ENCODE results near the gene SLC43A2. TPM values are rescaled to one million over a fixed set of nuclear protein-coding genes. Genes with fewer than 3 reads are reported as not detected.
A peak's percentile ranks its signal among the peaks of the same experiment; 100 is the strongest.
"Not testable (repeated sequence)": the region's sequence is repeated elsewhere in the genome, so short reads cannot be mapped to it uniquely, and the experiment has no call there.

SLC43A2 gene
- polyA plus RNA-seq, 3 donors from 2014 or later, result 3.6 to 8.3 (median 4.5) TPM

- no peak overlapping the region for H3K4me3 Mint-ChIP-seq
- H3K27ac Mint-ChIP-seq, result peak overlapping the region in 1 of 6 donors; percentile 12
- H3K36me3 Mint-ChIP-seq, result no peaks in the 10 kb centered on the region
- H3K9me3 Mint-ChIP-seq, result no peaks in the 10 kb centered on the region
- peaks cover 0 to 4% (median 2%) of the 10 kb centered on the region in 3 donors for H3K27me3 Mint-ChIP-seq (ENCODE audit: low read depth in 3 of 3)
- no peak for DNase-seq
- H3K4me1 Mint-ChIP-seq, result peaks cover 0 to 2% of the 10 kb centered on the region in 2 donors
Observed at GRCh38 chr17:1578029-1578428, 50.6 kb downstream of the SLC43A2 start.

- Mint-ChIP-seq H3K4me1 (peaks cover 0 to 2% of the 10 kb centered on the region in 2 donors), H3K36me3 (no peaks in the 10 kb centered on the region), H3K9me3 (no peaks in the 10 kb centered on the region), H3K27me3 (ENCODE audit: low read depth in 3 of 3) (peaks cover 0 to 5% (median 2%) of the 10 kb centered on the region in 3 donors), H3K27ac (no peak overlapping the region), H3K4me3 (no peak overlapping the region)
- no peak for DNase-seq
Observed at GRCh38 chr17:1577583-1578013, 51.0 kb downstream of the SLC43A2 start.

- H3K27me3 Mint-ChIP-seq (ENCODE audit: low read depth in 3 of 3), result peaks cover 0 to 7% (median 2%) of the 10 kb centered on the region in 3 donors
- H3K4me3 Mint-ChIP-seq, result no peak overlapping the region
- H3K36me3 Mint-ChIP-seq, result no peaks in the 10 kb centered on the region
- DNase-seq, result no peak
- no peaks in the 10 kb centered on the region for H3K9me3 Mint-ChIP-seq
- peaks cover 0 to 2% of the 10 kb centered on the region in 2 donors for H3K4me1 Mint-ChIP-seq
- peak overlapping the region in 1 of 6 donors; percentile 42 for H3K27ac Mint-ChIP-seq
Observed at GRCh38 chr17:1577182-1577581, 51.5 kb downstream of the SLC43A2 start.

GRCh38 chr17:1576500-1576899 is 52.1 kb downstream of the SLC43A2 start:
- Mint-ChIP-seq H3K4me3 (no peak overlapping the region), H3K36me3 (no peaks in the 10 kb centered on the region), H3K27ac (no peak overlapping the region), H3K9me3 (no peaks in the 10 kb centered on the region), H3K27me3 (ENCODE audit: low read depth in 3 of 3) (peaks cover 0 to 7% (median 2%) of the 10 kb centered on the region in 3 donors), H3K4me1 (peaks cover 0 to 2% of the 10 kb centered on the region in 2 donors)
- no peak for DNase-seq

GRCh38 chr17:1574697-1575471 is 53.8 kb downstream of the SLC43A2 start:
- no peak overlapping the region for H3K27ac Mint-ChIP-seq
- H3K27me3 Mint-ChIP-seq (ENCODE audit: low read depth in 3 of 3), result peaks cover 0 to 6% (median 2%) of the 10 kb centered on the region in 3 donors
- H3K36me3 Mint-ChIP-seq, result no peaks in the 10 kb centered on the region
- DNase-seq, result no peak
- no peaks in the 10 kb centered on the region for H3K9me3 Mint-ChIP-seq
- H3K4me3 Mint-ChIP-seq, result no peak overlapping the region
- H3K4me1 Mint-ChIP-seq, result peaks cover 0 to 2% of the 10 kb centered on the region in 2 donors

- peaks cover 0 to 6% (median 2%) of the 10 kb centered on the region in 3 donors for H3K27me3 Mint-ChIP-seq (ENCODE audit: low read depth in 3 of 3)
- no peaks in the 10 kb centered on the region for H3K36me3 Mint-ChIP-seq
- DNase-seq, result peak; percentile 63 to 70 (median 66)
- no peaks in the 10 kb centered on the region for H3K9me3 Mint-ChIP-seq
- peaks cover 0 to 2% of the 10 kb centered on the region in 2 donors for H3K4me1 Mint-ChIP-seq
- H3K4me3 Mint-ChIP-seq, result no peak overlapping the region
- H3K27ac Mint-ChIP-seq, result no peak overlapping the region
Observed at GRCh38 chr17:1573932-1574696, 54.5 kb downstream of the SLC43A2 start.

- not testable (repeated sequence) for H3K27ac Mint-ChIP-seq; H3K4me1 Mint-ChIP-seq; H3K4me3 Mint-ChIP-seq; DNase-seq; H3K36me3 Mint-ChIP-seq; H3K27me3 Mint-ChIP-seq (ENCODE audit: low read depth in 3 of 3); H3K9me3 Mint-ChIP-seq
Observed at GRCh38 chr17:1572646-1573045, 56.0 kb downstream of the SLC43A2 start.

- Mint-ChIP-seq H3K27ac (no peak overlapping the region), H3K4me3 (no peak overlapping the region), H3K27me3 (ENCODE audit: low read depth in 3 of 3) (peaks cover 0 to 6% (median 6%) of the 10 kb centered on the region in 3 donors), H3K4me1 (peaks cover 9 to 14% of the 10 kb centered on the region in 2 donors), H3K9me3 (no peaks in the 10 kb centered on the region), H3K36me3 (no peaks in the 10 kb centered on the region)
- no peak for DNase-seq
Observed at GRCh38 chr17:1571341-1571704, 57.3 kb downstream of the SLC43A2 start.

GRCh38 chr17:1568950-1569810 is 59.5 kb downstream of the SLC43A2 start:
- no peak overlapping the region for H3K27ac Mint-ChIP-seq
- no peak overlapping the region for H3K4me3 Mint-ChIP-seq

GRCh38 chr17:1566505-1567199 is 62.0 kb downstream of the SLC43A2 start:
- H3K36me3 Mint-ChIP-seq, result no peaks in the 10 kb centered on the region
- peak overlapping the region in 4 of 5 donors; percentile 36 to 70 (median 52) for H3K4me3 Mint-ChIP-seq
- no peak for DNase-seq
- peaks cover 20 to 21% of the 10 kb centered on the region in 2 donors for H3K4me1 Mint-ChIP-seq
- H3K27ac Mint-ChIP-seq, result peak overlapping the region in 5 of 6 donors; percentile 32 to 93 (median 77)
- H3K9me3 Mint-ChIP-seq, result no peaks in the 10 kb centered on the region
- H3K27me3 Mint-ChIP-seq (ENCODE audit: low read depth in 3 of 3), result peaks cover 3% of the 10 kb centered on the region in 3 donors

More at GRCh38 chr17:1568950-1569810, 59.5 kb downstream of the SLC43A2 start:
- Mint-ChIP-seq H3K36me3 (no peaks in the 10 kb centered on the region), H3K27me3 (ENCODE audit: low read depth in 3 of 3) (peaks cover 0 to 6% (median 3%) of the 10 kb centered on the region in 3 donors), H3K4me1 (peaks cover 12 to 21% of the 10 kb centered on the region in 2 donors), H3K9me3 (no peaks in the 10 kb centered on the region)
- no peak for DNase-seq

GRCh38 chr17:1565877-1566276 is 62.8 kb downstream of the SLC43A2 start:
- Mint-ChIP-seq H3K27me3 (ENCODE audit: low read depth in 3 of 3) (peaks cover 5 to 7% (median 6%) of the 10 kb centered on the region in 3 donors), H3K4me3 (peak overlapping the region in 1 of 5 donors; percentile 30), H3K9me3 (no peaks in the 10 kb centered on the region), H3K4me1 (peaks cover 27 to 29% of the 10 kb centered on the region in 2 donors), H3K27ac (peak overlapping the region in 3 of 6 donors; percentile 9 to 52 (median 31)), H3K36me3 (no peaks in the 10 kb centered on the region)
- no peak for DNase-seq

GRCh38 chr17:1563786-1564613 is 64.6 kb downstream of the SLC43A2 start:
- H3K4me1 Mint-ChIP-seq, result peaks cover 36 to 48% of the 10 kb centered on the region in 2 donors

More at GRCh38 chr17:1563786-1564613, 64.6 kb downstream of the SLC43A2 start:
- H3K9me3 Mint-ChIP-seq, result no peaks in the 10 kb centered on the region
- DNase-seq, result no peak
- peaks cover 6 to 7% (median 7%) of the 10 kb centered on the region in 3 donors for H3K27me3 Mint-ChIP-seq (ENCODE audit: low read depth in 3 of 3)
- H3K36me3 Mint-ChIP-seq, result no peaks in the 10 kb centered on the region
- peak overlapping the region; percentile 37 to 89 (median 84) for H3K27ac Mint-ChIP-seq
- H3K4me3 Mint-ChIP-seq, result peak overlapping the region; percentile 55 to 86 (median 67)
